ENCODE data around the gene ALK.

DNA sequence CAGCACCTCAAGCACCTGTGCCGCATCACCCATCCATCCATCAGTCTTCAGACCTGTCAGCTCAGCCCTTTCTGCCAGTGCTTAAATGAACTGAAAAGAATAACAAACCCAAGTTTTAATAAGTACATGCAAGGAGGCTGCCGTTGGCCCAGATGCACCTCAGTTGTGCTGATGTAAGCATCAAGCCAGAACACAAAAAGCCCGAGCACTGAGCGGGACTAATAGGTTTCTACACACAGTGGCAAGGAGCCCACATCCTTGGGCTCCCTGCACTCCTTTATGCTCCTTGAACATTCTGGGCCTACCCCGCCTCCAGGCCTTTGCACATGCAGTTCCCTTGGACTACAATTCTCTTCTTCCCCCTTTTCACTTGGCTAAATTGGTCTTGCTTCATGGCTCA, 165.6 kb downstream of the ALK start:
- TF ChIP-seq POLR2A (IDR thresholded peaks at IDR 0.05), result no peak
- TF ChIP-seq, protein P1, sequence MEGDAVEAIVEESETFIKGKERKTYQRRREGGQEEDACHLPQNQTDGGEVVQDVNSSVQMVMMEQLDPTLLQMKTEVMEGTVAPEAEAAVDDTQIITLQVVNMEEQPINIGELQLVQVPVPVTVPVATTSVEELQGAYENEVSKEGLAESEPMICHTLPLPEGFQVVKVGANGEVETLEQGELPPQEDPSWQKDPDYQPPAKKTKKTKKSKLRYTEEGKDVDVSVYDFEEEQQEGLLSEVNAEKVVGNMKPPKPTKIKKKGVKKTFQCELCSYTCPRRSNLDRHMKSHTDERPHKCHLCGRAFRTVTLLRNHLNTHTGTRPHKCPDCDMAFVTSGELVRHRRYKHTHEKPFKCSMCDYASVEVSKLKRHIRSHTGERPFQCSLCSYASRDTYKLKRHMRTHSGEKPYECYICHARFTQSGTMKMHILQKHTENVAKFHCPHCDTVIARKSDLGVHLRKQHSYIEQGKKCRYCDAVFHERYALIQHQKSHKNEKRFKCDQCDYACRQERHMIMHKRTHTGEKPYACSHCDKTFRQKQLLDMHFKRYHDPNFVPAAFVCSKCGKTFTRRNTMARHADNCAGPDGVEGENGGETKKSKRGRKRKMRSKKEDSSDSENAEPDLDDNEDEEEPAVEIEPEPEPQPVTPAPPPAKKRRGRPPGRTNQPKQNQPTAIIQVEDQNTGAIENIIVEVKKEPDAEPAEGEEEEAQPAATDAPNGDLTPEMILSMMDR (IDR thresholded peaks at IDR 0.05), result no peak
